ENCODE results near the gene PSMG4.
A peak's percentile ranks its signal among the peaks of the same experiment; 100 is the strongest.

The PSMG4 gene

DNA sequence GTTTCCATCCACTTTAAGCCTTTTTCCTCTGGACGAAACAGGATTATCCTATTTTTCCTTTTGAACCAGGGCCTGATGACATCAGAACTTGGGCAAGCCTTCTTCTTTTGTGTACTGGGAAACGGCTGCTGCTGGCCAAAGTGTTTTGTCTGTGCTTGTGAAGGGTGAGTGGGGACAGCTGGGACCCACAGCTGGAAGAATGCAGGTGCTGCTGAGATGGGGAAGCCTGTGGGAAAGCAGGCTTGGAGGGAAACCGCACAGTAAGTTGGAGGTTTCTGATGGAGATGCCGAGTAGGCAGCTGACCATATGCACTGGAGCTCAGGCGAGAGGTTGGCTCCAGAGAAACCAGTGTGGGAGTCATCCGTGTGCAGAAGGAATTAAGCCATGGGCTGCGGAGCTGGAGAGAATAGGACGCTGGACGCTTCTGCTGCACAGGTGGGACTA lies 8.5 kb upstream of the PSMG4 start:
- DNase-seq (ENCODE audit: low read depth in 2 of 3, low spot score in 1 of 3): no peak

DNA sequence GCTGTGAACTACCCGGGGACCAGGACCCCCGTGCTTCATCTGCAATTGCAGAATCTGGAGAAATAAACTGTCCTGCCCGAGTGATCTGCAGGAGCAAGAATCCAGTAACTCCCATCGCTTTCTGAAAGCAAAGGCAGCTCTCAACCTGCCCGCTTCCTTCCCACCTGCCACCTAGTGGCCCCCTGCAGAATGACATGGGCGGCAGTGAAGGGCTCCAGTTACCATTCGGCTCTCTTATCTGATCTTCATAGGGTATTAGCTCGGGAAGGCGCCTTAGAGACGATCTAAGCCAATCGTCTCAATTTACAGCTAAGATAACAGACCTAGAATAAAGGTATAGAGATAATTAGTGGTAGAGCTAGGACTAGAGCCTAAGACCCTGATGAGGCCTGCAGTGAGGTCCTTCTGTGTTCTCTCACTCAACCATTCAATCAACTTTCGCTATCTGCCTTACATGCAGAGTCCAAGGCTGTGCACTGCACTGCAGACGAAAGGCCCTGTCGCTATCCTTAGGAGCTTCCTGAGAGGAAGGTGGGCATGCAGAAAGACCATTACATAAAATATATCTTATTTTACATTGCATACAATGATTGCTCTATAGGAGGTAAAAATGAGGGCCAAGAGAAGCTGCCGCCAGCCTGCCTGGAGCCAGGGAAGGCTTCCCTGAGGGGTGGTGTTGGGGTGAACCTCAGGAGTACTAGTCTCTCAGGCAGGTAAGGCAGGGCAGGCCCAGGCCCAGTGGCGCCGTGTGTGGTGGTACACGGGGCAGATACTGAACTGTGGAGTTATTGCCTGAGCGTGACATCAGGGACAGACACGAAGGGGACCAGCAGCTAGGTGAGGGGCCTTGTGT lies 7.1 kb upstream of the PSMG4 start:
- peak; percentile 69 to 86 (median 73) for DNase-seq (ENCODE audit: low read depth in 2 of 3, low spot score in 1 of 3)

DNA sequence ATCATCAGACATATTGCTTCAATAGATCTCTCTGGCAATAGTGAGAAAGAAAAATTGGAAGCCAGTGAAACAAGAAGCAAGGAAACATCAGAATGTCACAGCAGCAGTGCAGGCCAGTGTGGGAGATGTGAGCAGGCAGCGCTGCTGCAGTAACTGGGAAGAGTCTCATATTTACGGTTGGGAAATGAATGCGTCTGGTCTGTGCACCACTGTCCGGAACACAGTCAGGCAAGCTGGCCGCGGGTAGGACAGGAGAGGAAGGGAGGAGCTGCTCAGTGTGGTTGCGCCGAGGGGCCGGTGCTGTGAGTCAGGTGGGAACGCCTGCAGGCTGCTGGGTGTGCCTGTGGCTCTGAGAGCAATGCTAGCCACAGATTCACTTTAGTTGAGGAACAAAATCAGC lies 6.4 kb upstream of the PSMG4 start:
- no peak for DNase-seq (ENCODE audit: low read depth in 2 of 3, low spot score in 1 of 3)

DNA sequence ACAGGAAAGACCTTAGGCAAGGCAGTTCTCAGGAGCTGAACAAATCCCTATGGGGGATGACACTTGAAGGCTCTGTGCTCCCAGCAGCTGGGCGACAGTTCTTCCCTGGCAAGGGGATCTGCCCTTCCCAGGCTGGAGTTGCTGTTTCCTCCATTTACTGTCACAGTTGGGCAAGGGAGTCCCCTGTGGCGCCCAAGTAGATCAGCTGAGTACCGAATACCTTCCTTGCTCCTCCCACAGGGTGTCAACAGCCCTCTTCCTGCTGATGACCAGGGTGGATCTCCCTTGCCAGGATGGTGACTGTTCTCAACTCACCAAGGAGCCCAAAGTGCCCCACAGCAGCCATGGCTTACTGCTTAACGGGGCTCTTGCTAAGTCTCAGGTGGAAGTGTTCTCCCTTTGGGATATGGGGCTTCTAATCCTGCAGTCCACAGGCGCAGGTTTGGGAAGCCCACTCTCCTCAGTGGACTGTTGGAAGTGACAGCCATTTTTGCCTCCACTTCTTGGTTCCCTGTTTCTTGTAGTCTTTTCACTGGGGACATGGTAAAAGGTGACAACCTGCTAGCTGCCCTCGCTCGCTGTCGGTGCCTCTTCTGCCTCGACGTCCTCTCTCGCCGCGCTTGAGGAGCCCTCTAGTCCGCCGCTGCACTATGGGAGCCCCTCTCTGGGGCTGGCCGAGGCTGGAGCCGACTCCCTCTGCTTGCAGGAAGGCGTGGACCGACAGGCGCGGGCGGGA lies 5.7 kb upstream of the PSMG4 start:
- DNase-seq (ENCODE audit: low read depth in 2 of 3, low spot score in 1 of 3): no peak

DNA sequence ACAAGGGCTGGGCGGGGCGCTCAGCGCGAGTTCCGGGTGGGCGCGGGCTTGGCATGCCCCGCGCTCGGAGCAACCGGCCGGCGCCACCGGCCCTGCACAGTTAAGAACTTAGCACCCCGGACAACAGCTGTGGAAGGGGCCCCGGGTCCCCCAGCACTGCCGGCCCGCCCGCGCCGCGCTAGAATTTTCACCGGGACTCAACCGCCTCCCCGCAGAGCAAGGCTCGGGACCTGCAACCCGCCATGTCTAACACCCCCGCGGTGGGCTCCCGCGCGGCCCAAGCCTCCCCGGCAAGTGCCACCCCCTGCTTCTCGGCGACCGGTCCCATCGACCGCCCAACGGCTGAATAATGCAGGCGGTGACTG lies 5.2 kb upstream of the PSMG4 start:
- no peak for DNase-seq (ENCODE audit: low read depth in 2 of 3, low spot score in 1 of 3)

DNA sequence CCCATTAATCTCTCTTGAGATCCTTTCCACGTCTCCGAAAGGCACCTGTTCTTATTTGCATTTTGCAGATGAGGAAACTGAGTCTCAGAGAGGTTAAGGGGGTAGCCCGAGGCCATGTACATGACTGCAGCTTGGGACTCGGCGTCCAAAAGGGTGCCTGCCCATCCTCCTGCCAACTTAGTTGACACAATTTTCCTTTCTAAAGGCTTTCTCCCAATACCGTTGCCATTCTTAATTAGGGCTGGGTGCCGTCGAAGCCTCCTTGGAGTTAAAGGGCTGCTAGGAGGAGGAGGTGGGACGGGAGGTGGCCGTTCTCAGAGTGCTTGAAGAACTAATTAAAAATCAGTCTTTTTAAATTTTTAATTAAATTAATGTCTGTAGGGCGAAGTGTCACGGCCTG lies 546 bp upstream of the PSMG4 start:
- DNase-seq (ENCODE audit: low read depth in 2 of 3, low spot score in 1 of 3): no peak

DNA sequence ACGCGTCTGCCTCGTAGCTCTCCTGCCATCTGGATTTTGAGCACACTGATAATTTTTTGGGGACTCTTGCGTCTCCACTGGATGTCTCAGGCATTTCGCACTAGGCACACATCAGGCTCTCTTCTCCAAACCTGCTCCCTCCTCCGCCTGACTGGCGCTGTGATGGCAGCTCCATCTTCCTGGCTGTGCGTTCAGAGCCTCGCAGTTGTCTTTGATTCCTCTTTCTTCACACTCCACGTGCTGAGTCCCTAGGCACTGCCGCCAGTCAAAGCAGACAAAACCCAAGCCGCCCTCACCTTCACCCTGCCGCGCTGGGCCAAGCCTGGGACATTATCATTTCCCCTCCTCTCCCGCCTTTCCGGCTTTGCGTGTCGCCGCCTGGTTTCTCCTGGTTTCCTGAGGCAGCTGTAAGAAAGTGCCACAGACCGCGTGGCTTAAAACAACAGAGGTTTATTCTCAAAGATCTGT lies 778 bp downstream of the PSMG4 start:
- DNase-seq (ENCODE audit: low read depth in 2 of 3, low spot score in 1 of 3): peak in 2 of 3 donors; percentile 13 to 25

DNA sequence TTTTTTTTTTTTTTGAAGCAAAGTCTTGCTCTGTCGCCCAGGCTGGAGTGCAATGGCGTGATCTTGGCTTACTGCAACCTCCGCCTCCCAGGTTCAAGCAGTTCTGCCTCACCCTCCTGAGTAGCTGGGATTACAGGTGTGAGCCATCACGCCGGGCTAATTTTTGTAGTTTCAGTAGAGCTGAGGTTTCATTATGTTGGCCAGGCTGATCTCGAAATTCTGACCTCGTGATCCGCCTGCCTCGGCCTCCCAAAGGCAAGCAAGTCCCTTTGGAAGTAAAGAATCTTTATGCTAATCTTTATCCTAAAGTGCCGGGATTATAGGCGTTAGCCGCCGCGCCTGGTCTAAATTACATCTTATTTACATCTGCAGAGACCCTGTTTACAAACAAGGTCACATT lies 1.5 kb downstream of the PSMG4 start:
- DNase-seq (ENCODE audit: low read depth in 2 of 3, low spot score in 1 of 3): no peak

DNA sequence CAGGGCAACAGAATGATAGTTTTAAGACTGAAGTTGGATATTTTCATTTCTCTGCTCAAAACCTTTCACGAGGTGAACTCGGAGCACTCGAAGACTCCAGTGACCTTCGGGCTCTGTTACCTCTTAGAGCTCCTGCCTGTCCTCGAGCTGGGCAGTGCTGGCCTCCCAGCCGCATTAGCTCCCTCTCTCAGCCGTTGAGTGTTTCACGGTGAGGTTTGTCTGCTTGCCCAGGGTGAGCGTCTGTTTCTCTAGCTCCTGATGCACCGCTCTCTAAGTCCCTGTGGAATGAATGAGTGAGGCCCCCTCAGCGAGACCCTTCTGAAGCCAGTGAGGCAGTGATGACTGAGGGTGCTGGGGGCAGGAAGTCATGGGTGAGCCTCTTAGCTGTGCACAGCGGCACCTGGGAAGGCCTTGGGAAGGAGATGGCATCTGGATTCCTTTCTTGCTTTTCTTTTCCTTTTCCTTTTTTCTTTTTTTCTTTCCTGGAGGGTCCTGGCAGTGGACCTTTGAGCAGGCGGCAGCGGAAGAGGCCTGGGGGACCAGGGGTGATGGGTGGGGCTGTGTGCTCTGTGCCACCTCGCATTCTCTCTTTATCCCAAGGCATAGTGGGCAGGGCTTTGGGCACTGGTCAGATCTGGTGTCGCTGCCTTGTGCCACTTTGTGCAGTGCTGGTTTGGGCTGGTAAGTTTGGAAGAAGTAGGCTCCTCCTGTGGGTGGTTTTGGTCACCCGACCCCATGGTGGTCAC lies 2.2 kb downstream of the PSMG4 start:
- no peak for DNase-seq (ENCODE audit: low read depth in 2 of 3, low spot score in 1 of 3)

DNA sequence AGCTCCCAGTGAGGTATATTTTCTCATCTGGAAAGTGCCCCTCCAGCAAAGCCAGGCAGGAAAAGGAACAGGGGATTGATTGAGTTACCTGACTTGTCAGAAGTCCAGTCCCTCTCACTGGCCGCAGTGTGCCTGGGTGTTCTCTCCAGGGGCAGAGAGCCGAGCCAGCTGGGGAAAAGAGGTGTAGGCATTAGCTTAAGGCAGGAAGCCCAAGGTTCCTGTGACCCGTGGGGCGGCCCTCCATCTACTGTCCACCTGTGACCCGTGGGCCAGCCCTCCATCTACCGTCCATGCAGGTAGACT lies 2.7 kb downstream of the PSMG4 start:
- DNase-seq (ENCODE audit: low read depth in 2 of 3, low spot score in 1 of 3): no peak

DNA sequence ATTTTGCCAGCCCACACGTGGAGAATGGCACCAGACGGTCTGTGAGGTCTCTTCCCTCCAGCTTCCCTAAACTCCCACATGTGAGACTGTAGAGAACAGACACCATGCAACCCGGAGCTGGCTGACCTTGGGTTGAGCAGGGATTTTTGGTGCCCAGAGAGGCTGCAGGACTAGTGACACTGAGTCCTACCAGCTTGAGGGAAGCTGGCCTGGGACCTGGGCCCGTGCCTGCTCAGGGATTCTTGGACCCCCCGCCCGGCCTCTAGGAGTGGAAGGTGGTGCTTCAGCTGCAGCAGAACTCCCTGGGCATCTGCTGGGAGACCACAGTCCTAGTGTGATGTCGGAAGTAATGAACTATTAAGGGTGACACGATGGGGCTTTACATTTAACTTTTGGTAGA lies 3.2 kb downstream of the PSMG4 start:
- DNase-seq (ENCODE audit: low read depth in 2 of 3, low spot score in 1 of 3): no peak

DNA sequence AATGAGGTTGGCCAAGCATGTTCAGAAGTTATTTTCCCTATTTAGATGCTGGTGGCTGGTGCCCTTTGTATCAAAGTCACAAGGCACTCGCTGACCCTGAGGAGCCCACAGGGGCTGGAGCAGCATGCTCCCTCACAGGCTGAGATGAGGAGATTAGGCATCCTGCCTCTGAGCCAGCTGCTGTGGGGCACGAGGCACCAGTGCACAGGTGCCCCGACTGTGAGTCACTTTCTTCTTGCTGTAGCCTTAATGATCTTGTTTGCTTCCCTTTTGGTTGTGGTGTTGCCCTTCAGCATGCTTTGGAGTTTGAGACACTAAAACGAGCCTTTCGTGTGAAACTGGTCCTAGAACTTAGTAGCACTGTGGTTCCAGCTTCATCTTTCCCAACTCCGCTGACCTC lies 4.3 kb downstream of the PSMG4 start:
- DNase-seq (ENCODE audit: low read depth in 2 of 3, low spot score in 1 of 3): no peak

DNA sequence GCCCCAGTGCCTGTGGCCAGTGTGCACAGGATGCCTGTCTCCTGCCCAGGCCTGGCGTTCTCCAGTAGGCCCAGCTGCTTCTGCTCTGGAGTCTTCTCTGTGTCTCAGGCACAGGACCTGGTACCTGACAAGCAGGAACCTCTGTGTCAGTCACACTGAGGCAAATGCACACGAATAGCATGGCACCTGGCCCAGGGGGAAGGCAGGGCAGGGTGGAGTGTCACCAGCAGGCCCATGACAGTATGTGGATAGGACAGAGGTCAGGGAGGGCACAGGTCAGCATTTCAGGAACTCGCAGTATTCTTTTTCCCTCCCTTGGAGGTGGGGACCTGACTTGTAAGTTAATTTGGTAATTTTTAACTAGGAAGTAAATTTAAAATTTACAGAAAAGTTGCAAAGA lies 5.6 kb downstream of the PSMG4 start:
- no peak for DNase-seq (ENCODE audit: low read depth in 2 of 3, low spot score in 1 of 3)

DNA sequence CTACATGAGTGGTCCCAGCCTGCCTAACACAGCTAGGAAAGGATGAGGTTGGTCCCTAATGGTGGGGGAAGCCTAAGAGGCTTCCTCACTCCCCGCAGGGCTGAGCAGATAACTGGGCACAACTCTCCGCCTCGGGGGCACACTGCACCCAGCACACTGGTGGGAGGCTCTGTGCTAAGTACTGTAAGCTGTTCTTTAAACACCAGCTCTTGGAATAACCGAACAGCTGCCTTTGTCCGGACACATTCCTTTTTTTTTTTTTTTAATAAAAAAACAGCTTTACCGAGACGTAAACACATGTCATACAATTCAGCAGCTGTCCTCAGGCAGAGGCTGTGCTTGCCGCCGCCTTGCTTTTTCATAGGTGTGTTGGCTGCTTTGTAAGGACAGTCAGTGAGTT lies 6.9 kb downstream of the PSMG4 start:
- no peak for DNase-seq (ENCODE audit: low read depth in 2 of 3, low spot score in 1 of 3)

DNA sequence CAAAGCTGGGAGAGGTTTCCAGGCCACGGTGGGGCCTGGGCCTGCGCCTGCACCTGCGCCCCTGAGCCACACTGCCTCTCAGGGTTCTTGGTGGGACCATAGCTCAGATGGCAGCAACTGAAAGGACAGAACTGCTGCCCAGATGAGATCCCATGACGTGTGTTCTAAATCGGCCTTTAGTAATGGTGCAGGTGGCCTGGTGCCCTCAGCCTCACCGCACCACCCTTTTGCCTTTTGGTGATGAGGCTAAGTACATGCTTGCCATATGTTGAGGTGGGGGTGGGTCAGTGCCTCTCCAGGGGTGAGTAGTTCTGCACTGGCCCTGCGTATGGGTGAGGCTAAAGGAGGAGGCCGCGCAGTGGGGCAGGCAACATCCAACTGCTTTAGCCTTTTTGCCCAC lies 7.4 kb downstream of the PSMG4 start:
- no peak for DNase-seq (ENCODE audit: low read depth in 2 of 3, low spot score in 1 of 3)

DNA sequence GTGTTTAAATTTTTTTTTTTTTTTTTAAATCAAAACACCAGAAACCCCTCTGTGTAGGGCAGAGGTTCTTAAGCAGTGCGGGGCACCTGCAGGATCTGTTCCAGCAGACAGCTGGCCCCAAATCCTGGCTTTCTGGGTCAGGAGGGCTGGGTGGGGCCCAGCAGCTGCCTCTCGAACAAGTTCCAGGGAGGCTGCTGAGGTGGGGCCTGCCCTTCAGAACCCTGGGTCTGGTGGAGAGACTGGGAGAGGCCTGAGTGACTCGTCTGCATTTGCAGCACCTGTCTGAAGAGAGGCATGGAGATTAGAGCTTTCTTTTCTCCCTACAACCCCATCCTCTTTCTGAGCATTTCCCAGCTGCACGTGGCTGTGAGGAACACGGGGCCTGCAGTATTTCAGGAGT lies 8.4 kb downstream of the PSMG4 start:
- DNase-seq (ENCODE audit: low read depth in 2 of 3, low spot score in 1 of 3): no peak

DNA sequence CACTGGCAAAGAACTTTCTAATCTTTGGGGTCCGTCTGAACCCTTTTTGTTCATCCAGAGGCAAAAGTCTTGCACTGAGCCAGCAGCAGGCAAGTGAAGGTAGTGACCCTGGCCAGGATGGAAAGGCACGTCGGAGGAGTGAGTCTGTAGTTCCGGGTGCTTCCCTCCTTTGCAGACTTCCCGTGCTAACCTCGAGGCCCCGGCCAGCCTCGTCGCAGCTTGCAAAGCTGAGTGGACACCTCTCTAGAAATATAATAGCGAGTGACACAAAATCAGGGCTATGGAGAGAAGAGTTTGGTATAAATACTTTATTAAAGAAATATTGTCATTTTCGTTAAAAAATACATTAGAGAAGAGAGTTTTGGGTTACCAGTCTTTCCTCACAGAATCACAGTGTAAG lies 9.9 kb downstream of the PSMG4 start:
- DNase-seq (ENCODE audit: low read depth in 2 of 3, low spot score in 1 of 3): no peak

DNA sequence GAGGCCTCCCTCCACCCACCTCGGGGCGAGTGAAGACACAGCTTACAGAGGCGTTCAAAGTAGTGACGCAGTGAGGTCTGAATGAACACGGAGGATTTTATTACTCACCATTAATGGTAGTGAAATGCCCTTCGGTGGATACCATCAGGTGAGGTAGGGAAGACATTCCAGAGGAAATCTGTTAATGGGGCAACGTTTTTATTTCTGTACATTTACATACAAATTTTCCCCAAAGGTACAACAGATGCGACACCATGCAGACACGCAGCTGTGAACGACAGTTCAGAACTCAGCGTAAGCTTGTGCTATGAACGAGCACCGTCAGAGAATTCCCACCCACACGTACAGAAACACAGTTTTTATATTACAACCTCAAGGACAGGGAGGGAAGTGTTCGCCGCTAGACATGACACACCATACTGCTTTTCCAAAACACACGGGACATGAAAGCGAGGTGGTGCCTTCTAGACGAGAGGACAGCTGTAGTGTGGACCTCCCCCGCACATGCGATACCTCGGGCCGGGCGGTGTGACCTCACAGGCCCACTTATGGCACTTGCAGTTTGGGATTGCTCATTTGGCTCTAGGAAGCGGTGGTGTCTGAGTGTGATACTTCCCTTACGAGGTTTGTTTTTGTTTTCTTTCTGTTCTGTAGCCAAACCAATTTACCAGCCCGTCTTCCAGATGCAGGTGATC lies 10.7 kb downstream of the PSMG4 start:
- no peak for DNase-seq (ENCODE audit: low read depth in 2 of 3, low spot score in 1 of 3)

DNA sequence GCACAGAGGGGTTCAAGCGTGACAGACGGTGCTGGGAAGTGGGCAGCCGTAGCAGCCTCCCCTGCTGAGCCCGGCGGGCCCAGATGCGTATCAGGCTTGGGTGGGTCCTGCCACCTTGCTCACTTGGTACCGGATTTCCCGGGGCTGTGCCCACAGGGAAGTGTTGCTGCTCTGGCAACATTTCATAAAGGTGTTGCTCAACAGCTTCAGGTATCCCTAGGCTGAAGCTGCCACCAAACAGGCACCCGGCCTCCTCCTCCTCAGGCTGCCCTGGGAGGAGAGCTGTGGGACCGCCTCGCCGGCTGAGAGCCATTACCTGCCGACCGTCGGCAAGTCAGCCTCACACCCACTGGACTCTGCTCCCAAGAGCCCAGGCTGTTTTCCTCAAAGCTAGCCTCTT lies 11.5 kb downstream of the PSMG4 start:
- no peak for DNase-seq (ENCODE audit: low read depth in 2 of 3, low spot score in 1 of 3)

DNA sequence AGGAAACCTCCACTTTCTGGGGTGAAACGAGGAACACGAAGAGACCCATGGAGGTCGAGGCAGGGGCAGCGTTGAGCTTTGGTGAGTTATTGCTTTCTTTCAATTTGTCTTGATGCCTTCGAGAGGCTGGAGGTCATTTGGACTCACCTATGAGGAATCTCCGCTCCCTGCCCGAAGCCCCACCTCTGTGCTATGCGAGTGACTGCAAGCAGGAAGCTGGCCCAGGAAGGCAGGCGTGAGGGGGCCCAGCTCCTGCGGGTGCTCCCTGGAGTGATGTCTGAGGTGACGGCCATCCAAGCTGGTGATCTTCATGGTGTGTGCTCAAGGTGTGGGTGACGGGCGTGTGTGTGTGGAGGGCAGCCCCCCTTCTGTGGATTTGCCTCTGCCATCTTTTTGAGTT lies 13.0 kb downstream of the PSMG4 start:
- no peak for DNase-seq (ENCODE audit: low read depth in 2 of 3, low spot score in 1 of 3)

DNA sequence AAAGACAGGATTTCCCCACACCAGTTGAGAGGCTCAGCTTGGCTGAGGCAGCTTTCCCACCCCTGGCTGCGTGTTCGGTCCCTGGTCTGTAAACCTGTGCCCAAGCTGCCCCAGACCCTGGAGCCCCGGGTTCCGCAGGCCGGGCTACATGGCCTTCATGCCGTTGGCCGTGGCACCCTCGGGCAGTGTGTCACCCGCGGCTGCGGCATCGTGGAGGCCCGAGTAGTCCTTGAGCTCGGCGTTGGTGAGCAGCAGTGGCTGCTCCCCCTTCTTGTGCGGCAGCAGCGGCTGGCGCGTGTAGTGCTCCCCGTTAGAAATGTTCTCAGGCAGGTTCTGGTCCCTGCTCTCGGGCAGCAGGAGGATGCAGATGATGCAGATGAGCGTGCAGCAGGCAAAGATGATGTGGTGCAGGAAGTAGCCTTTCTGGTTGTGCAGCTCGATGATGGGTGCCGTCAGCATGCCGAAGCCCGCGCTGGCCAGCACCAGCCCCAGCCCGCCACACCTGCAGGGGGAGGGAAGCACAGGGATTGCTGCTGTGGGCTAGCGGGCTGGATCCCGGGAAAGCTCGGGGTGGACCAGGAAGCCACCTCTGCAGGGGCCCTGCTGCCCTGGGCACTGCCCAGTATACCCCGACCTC lies 14.3 kb downstream of the PSMG4 start:
- DNase-seq (ENCODE audit: low read depth in 2 of 3, low spot score in 1 of 3): no peak
